Right renal pelvis (tissue), 4 donors: ENCODE measurements around the gene GRPEL1. TPM values are rescaled to one million over a fixed set of nuclear protein-coding genes. Genes with fewer than 3 reads are reported as not detected.

Experiments
- DNase-seq, 4 donors: peaks; one replicate each; pipeline ENCODE4 v3.0.0-alpha.2; 2013; ENCODE audit warnings: low read depth in 4 of 4, low spot score in 3 of 4, missing footprints in 1 of 4
- polyA plus RNA-seq, 4 donors: library from polyadenylated mRNA; unstranded; fragments of 120-200 nt; gene quantifications; one replicate each; pipeline ENCODE4 v1.2.1, GENCODE V29; 2013; ENCODE audit not compliant: insufficient read length in 4 of 4

Gene GRPEL1
- polyA plus RNA-seq, 4 donors: 35.7 to 41.0 (median 38.3) TPM

GRCh38 chr4:7046971-7047370, 20.9 kb downstream of the GRPEL1 start:
- no peak for DNase-seq

GRCh38 chr4:7045961-7046921, 21.6 kb downstream of the GRPEL1 start:
- no peak for DNase-seq

DNA sequence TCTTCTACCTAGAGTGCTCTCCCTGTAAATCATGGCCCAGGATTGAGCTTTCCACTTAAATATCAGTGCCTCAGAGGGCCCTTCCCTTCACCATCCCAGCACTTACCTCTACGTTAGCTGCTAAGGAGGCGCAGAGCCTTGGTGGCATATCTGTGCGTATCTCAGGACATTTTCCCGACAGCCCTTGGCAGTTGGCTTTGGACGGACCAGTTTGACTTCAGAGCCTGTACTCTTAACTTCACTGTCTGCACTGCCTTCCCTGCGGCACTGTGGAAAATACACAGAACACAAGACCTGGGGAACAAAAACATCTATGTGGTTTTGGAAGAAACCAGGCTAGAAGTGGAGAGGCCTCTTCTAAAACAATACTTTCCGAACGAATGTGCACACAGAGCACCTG, 22.3 kb downstream of the GRPEL1 start:
- no peak for DNase-seq

DNA sequence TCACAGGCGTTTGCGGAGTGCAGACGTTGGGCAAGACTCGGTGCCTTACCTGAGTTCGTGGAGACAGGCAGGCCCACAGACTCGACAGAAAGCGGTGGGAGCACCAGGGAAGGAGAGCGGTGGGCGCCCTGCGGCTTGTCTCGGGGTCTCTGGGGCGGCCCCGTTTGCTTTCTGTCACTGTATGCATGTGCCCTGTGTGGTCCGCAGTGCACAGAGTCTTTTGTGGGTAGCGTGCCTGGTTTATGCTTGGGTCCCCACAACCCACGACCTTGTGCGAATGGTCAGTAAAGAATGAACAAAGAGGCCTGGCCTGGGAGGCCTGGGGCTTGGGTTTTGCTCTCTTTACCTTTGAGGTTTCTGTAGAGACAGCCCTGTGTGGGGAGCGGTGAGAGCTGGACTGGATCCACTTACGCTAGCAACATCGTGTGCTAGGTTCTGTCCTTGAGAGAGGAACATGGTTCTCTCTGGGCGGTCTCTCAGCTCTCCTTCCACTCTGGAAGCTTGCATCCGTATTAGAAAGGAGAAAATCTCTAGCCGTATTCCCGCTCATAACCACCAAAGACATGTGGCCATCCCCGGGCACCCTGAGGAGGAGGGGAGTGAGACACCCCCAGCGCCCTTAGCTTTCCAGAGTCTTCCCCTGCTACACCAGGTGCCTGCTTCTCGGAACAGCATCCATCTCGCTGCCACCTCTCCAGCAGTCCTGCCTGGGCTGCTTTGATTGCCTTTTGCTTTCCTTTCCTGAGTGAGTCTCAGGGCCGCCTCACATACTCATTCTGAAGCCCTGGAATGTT, 23.5 kb downstream of the GRPEL1 start:
- DNase-seq: no peak

- DNase-seq: no peak
These were observed 24.4 kb downstream of the GRPEL1 start, which contains the start of gene TADA2B for GRCh38 chr4:7043284-7044136. TSS of gene TADA2B (plus strand) at chr4:7043372. CDS start at chr4:7043580, 208 bp downstream.

DNA sequence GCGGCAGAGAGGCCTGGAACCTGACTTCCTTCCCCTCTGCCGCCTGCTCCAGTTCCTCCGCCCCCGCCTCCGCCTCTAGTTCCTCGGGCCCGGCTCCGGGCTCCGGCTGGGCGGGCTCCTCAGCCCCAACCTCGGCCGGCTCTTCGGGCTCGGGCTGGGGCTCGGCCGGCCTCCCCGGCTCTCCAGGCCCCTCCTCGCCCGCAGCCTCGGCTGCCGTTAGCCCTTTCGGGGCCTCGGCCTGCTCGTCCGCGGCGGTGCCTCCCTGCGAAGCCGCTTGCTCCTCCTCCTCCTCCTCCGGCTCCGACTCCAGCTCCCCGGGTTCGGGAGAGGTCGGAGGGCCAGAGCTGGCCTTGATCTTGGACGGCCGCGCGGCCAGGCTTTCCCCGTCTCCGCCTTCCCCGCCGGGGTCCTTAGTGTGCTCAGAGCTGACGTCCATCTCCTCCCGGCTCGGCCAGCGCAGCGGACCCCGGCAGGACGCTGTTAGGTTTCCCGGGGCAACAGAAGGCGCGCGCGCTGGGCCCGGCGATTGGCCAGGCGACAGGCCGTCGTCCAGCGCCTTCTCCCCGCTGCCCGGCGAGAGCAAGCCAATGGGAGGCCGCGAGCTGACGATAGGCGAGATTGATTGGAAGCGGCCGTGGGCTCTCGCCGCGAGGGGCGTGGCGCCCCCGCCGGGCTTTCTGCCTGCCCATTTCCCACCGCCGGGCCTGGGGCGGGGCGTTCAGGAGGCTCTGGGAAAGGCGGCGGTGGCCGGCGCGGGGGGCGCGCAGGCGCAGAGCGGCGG, 25.2 kb downstream of the GRPEL1 start:
- peak; percentile 88 to 96 (median 96) for DNase-seq

DNA sequence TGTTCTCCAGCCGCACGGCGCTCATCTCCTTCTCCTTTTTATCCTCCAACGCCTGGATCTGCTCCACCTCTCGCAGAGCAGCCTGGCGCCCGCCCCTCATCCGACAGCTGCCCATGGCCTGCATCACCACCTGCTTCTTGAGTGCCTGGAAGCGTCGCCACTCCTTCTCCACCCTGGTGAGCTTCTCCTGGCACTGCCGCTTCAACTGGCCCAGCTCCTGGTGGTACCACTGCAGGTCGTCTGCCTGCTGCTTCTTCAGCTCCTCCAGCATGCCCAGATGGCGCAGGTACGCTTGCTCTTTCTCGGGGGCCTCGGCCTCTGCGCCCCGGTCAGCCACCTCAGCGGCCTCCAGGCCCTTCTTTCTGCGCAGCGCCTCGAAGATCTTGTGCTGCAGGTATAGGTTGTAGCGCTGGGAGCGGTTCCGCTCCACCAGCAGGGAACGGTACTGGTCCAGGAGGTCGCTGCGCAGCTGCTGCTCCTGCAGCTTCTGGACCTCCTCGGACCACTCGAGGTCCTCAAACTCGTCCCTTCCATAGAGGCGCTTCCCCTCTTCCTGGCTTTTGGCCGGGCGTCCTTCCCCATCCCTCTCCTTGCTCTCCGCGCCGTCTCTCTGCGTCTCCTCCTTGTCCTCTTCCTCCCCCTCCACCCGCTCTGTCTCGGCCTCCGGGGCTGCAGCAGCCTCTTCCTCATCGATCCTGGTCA, 25.9 kb downstream of the GRPEL1 start:
- no peak for DNase-seq

- no peak for DNase-seq
These were observed 26.6 kb downstream of the GRPEL1 start for GRCh38 chr4:7041246-7041645.

GRCh38 chr4:7040765-7041164, 27.1 kb downstream of the GRPEL1 start:
- DNase-seq: no peak

- DNase-seq: no peak
These were observed 30.4 kb downstream of the GRPEL1 start for GRCh38 chr4:7037425-7037824.

GRCh38 chr4:7034262-7035081, 33.4 kb downstream of the GRPEL1 start:
- no peak for DNase-seq

- DNase-seq: no peak
These were observed 35.3 kb downstream of the GRPEL1 start for GRCh38 chr4:7032596-7032995.

GRCh38 chr4:7031558-7032449, 36.1 kb downstream of the GRPEL1 start:
- no peak for DNase-seq

DNA sequence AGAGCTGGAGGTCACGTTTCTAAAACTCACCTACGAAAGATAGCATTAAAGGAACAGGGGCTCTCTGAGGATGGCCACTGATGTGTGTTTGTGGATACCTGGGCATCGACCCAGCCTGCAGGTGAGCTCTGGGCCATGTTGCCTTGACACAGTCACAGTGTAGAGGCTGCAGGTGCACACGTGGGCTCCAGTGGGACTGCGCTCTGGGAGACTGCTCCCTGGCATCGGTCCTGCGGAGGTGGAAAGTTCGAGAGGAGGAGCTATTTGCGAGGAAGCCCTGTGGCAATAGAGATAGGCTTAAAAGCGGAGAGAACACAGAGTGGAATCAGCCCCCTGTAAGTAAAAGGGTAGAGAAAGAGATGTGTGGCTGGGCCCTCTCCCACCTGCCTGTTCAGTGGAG, 37.0 kb downstream of the GRPEL1 start:
- no peak for DNase-seq

- DNase-seq: no peak
These were observed 37.9 kb downstream of the GRPEL1 start for GRCh38 chr4:7029921-7030320.

- DNase-seq: no peak
These were observed 38.7 kb downstream of the GRPEL1 start for GRCh38 chr4:7029212-7029611.

DNA sequence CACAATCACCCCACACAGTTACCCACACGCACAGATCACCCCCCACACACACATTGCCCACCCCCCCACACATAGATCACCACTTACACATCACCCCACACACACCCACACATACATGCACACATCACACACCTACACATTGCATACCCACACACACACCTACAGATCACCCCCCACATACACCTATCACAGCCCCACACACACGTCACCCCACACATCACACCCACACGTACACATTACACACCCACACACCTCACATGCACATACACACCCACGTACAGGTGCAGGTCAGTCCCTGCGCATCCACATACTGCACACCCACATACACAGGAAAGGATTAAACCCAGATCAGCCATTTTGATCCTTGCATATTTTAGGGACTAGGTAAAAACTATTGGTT, 40.0 kb downstream of the GRPEL1 start:
- no peak for DNase-seq
